GM18909 (cell line): ENCODE results near the gene APOBEC3C.
"Not testable (repeated sequence)": the region's sequence is repeated elsewhere in the genome, so short reads cannot be mapped to it uniquely, and the experiment has no call there.

Source experiments
- ATAC-seq: cut with Tn5 transposase; IDR thresholded peaks from one replicate; pipeline ENCODE4 v1.9.1; 2021; ENCODE audit warnings: mild to moderate bottlenecking; ENCODE audit not compliant: unreplicated experiment, poor library complexity

Gene APOBEC3C

GRCh38 chr22:39020021-39020651 is 6.1 kb downstream of the APOBEC3C start:
- peak; percentile 5 for ATAC-seq

GRCh38 chr22:39021552-39022250 is 7.6 kb downstream of the APOBEC3C start:
- no peak for ATAC-seq

DNA sequence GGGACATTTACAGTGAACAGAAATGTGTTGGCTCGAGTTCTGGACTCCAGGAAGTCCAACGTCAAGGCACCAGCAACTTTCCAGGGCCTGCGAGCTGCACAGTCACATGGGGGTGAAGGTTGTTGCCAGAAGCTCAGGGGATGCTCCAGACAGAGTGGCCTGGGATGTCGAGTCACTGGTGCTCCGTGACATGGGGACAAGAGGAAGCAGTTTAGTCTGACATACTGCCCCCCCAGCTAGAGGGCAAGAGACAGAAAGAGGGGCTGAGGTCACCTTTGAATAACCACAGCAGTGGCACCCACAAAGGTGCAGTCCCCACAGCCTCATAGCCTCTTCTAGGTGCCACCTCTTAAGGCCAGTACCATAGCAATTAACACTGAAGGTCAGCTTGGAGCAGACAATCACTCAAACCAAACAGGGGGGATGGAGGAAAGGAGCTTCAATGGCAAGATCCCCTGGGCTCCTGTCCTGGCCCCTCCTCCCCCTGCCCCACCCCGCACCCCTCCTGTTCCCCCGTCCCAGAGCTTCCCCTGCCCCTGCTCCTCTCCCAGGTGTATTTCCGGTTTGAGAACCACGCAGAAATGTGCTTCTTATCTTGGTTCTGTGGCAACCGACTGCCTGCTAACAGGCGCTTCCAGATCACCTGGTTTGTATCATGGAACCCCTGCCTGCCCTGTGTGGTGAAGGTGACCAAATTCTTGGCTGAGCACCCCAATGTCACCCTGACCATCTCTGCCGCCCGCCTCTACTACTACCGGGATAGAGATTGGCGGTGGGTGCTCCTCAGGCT is 10.7 kb downstream of the APOBEC3C start:
- no peak for ATAC-seq

GRCh38 chr22:39026509-39027150 is 12.6 kb downstream of the APOBEC3C start:
- ATAC-seq = no peak

GRCh38 chr22:39027717-39028116 is 13.7 kb downstream of the APOBEC3C start:
- no peak for ATAC-seq

DNA sequence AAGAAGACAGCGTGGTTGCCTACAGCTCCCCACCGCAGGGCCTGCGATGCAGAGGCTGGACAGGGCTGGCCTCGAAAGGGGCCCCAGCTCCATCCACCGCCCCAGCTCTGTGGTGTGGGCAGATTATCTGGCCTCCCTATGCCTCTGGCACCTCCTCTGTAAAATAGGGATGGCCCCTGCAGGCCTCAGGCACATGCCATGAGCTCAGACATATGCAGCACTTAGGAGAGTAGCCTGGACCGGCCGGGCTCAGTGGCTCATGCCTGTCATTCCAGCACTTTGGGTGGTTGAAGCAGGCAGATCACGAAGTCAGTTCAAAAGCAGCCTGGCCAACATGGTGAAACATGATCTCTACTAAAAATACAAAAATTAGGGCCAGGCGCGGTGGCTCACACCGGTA is 14.2 kb downstream of the APOBEC3C start:
- no peak for ATAC-seq

- no peak for ATAC-seq
These were observed 15.2 kb downstream of the APOBEC3C start for GRCh38 chr22:39029227-39029626.

GRCh38 chr22:39030705-39031104 is 16.6 kb downstream of the APOBEC3C start:
- no peak for ATAC-seq

DNA sequence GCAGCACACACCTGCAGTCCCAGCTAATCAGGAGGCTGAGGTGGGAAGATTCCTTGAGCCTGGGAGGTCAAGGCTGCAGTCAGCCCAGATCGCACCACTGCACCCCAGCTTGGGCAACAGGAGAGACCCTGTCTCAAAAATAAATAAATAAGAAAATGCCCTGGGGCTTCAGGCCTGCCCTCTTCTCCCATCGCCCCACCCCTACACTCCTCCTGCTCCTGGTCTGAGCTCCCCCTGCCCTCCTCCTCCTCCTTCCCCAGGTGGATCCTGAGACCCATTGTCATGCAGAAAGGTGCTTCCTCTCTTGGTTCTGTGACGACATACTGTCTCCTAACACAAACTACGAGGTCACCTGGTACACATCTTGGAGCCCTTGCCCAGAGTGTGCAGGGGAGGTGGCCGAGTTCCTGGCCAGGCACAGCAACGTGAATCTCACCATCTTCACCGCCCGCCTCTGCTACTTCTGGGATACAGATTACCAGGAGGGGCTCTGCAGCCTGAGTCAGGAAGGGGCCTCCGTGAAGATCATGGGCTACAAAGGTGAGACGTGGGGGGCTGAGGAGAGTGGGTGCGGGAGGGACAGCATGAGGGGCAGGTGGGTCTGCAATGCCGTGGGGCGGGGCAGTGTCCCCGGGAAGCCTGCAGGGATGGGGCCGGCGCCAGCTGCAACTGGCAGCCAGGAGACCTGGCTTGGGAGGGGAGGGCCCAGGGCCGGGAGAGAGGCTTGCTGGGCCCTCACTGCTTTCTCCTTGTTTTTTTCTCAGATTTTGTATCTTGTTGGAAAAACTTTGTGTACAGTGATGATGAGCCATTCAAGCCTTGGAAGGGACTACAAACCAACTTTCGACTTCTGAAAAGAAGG is 17.6 kb downstream of the APOBEC3C start:
- not testable (repeated sequence) for ATAC-seq

DNA sequence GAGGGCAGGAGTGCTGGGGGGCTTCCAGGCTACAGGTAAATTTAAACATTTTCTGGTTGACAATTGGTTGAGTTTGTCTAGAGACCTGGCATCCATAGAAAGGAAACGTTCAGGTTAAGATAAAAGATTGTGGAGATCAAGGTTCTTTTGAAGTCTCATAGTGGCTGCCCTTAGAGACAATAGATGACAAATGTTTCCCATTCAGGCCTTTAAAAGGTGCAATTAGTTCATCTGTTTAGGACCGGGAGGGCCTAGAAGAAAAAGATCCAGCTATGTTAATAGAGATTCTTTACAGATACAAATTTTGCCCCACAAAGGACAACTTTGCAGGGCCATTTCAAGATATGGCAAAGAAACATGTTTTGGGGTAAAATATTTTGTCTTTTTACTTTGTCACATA is 23.0 kb downstream of the APOBEC3C start:
- not testable (repeated sequence) for ATAC-seq

DNA sequence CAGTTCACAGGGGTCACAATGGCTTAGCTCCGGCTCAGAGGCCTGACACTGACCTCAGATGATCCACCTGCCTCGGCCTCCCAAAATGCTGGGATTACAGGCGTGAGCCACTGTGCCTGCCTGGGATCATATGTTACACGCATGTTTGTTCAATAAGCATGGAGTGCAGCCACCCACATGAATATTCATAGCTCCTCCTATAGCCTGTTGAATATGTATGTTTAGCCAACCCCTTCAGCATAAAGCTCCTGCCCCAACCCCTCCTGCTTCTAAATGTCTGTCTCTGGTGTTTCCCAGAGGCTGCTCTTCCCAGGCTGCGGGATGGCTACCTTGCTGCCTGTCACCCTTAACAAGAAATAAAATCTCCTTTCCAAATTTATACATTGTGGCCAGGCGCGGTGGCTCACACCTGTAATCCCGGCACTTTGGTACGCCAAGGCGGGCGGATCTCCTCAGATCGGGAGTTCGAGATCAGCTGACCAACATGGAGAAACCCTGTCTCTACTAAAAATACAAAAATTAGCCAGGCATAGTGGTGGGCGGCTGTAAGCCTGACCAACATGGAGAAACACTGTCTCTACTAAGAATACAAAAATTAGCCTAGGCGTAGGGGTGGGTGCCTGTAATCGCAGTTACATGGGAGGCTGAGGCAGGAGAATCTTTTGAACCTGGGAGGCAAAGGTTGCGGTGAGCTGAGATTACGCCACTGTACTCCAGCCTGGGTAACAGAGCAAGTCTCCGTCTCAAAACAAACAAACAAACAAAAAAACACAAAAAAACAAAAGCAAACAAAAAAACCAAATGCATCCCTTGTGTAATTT is 25.5 kb downstream of the APOBEC3C start:
- ATAC-seq = no peak

DNA sequence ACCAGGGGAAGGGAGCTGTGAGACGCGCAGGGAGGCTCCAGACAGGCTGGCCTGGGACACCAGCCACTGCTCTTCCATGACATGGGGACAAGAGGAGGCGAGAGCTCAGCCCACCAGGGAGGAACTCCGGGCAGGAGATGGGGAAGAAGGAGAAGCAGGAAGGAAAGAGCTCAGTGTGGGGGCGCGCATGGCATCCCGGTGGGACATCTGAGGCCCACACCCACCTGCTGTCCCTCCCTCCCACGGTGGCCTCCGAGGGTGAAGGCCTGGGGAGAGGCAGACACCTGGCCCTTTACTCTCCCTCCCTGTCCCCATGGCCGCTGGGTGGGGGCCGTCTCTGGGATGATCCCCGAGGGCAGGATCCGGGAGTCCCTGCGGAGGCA is 26.1 kb downstream of the APOBEC3C start:
- not testable (repeated sequence) for ATAC-seq

- peak; percentile 93 for ATAC-seq
These were observed 26.7 kb downstream of the APOBEC3C start, which contains the start of gene APOBEC3F for GRCh38 chr22:39040538-39041296. Gene APOBEC3F (plus strand): TSS chr22:39040864. CDS start chr22:39040961, 97 bp downstream.

GRCh38 chr22:39041908-39042307 is 27.9 kb downstream of the APOBEC3C start:
- no peak for ATAC-seq

DNA sequence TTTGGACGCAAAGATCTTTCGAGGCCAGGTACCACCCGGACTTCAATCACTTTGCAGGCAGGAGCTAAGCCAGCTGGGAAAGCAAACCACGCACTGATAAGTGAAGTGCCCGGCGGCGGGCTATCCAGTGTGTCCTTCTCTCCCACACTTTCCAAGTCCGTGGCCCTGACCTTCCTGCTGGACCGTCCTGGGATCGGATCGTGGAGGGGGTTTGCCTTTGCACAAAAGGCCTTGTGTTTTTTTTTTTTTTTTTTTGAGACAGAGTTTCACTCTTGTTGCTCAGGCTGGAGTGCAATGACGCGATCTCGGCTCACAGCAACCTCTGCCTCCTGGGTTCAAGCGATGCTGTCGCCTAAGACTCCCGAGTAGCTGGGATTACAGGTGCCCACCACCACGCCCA is 29.0 kb downstream of the APOBEC3C start:
- ATAC-seq = not testable (repeated sequence)

DNA sequence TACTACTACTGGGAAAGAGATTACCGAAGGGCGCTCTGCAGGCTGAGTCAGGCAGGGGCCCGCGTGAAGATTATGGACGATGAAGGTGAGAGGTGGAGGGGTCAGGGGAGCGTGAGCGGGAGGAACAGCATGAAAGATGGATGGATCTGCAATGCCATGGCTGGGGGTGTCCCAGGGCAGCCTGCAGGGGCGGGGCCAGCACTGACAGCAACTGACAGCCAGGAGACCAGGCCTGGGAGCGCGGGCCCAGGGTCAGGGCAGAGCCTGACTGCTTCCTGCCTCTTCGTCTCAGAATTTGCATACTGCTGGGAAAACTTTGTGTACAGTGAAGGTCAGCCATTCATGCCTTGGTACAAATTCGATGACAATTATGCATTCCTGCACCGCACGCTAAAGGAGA is 31.1 kb downstream of the APOBEC3C start:
- not testable (repeated sequence) for ATAC-seq

DNA sequence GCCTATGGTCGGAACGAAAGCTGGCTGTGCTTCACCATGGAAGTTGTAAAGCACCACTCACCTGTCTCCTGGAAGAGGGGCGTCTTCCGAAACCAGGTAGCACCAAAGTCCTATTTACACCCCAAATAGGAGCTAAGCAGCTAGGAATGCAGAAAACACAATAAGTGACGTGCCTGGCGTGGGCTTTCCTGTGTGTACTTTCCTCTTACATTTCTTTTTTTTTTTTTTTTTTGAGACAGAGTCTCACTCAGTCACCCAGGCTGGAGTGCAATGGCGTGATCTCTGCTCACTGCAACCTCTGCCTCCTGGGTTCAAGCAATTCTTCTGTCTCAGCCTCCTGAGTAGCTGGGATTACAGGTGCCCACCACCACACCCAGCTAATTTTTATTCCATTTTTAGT is 35.4 kb downstream of the APOBEC3C start:
- ATAC-seq = not testable (repeated sequence)

DNA sequence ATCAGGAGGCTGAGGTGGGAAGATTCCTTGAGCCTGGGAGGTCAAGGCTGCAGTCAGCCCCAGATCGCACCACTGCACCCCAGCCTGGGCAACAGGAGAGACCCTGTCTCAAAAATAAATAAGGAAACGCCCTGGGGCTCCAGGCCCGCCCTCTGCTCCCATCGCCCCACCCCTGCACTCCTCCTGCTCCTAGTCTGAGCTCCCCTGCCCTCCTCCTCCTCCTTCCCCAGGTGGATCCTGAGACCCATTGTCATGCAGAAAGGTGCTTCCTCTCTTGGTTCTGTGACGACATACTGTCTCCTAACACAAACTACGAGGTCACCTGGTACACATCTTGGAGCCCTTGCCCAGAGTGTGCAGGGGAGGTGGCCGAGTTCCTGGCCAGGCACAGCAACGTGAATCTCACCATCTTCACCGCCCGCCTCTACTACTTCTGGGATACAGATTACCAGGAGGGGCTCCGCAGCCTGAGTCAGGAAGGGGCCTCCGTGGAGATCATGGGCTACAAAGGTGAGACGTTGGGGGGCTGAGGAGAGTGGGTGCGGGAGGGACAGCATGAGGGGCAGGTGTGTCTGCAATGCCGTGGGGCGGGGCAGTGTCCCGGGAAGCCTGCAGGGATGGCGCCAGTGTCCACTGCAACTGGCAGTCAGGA is 37.9 kb downstream of the APOBEC3C start:
- not testable (repeated sequence) for ATAC-seq
